Ovary (tissue), 3 donors: ENCODE data around the gene AGAP5.
"Not testable (repeated sequence)": the region's sequence is repeated elsewhere in the genome, so short reads cannot be mapped to it uniquely, and the experiment has no call there.

Source experiments
- CTCF ChIP-seq, 3 donors: fragments of 450-650 bp in 2 of 3; fragments of 200-600 bp in 1 of 3; IDR thresholded peaks; one replicate each; pipeline versions ENCODE4 v1.5.1 to v1.8.0; 2016 to 2022; ENCODE audit warnings: antibody characterized with exemption in 3 of 3, mild to moderate bottlenecking in 1 of 3
- POLR2A ChIP-seq: fragments of 450-650 bp; IDR thresholded peaks from one replicate; pipeline ENCODE4 v1.6.1; 2017; ENCODE audit warnings: antibody characterized with exemption, mild to moderate bottlenecking, moderate library complexity
- donor health status: DM: no; HTN: no; CAD: no.

GRCh38 chr10:73715179-73716156 is 17.6 kb upstream of the AGAP5 start:
- TF ChIP-seq POLR2A; CTCF (IDR thresholded peaks at IDR 0.05): not testable (repeated sequence)
